ENCODE data around the gene HSPA9. TPM values are rescaled to one million over a fixed set of nuclear protein-coding genes. Genes with fewer than 3 reads are reported as not detected.

HSPA9 gene
- polyA plus RNA-seq, 1 donor from 2014 or later, result 280 TPM

DNA sequence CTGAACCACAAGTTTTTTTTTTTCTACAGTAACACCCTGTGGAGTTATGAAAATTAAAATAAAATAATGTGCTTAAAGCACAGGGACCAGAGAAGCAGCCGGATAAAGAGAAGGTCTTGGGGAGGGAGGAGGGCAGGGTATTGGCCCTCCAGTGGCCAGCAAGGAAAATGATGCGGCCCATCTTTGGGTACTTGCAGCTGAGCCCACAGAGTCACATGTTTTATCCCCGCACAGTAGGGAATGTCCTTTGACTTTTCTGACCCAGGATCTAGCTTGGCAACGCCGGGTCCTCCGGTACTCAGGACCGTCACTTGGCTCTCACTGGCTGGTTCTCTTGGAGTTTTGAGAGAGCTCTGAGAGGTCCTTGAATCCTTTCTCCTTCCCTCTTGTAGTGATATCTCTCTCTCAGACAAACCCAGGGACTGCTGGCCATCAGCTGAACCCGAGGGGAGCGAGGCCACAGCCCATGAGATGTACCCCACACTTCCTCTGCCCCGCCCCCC is 35.3 kb upstream of the HSPA9 start:
- H3F3A ChIP-seq (ENCODE audit: insufficient read depth, low read length, poor library complexity, severe bottlenecking), result peaks cover 4% of the 10 kb centered on the region
- no peaks in the 10 kb centered on the region for H3K9me2 ChIP-seq (ENCODE audit: insufficient read depth, low read length)
- H3K27me3 ChIP-seq (ENCODE audit: insufficient read depth, low read depth, low read length), result no peaks in the 10 kb centered on the region
- H3K9ac ChIP-seq (ENCODE audit: low read length), result peak overlapping the region; percentile 75
- peak overlapping the region; percentile 92 for H2AFZ ChIP-seq (ENCODE audit: low read depth, low read length)
- peak overlapping the region; percentile 93 for H3K27ac ChIP-seq (ENCODE audit: low read length)
- peak overlapping the region; percentile 72 for H3K4me2 ChIP-seq (ENCODE audit: low read length)
- H3K36me3 ChIP-seq (ENCODE audit: insufficient read depth, low read length), result no peaks in the 10 kb centered on the region
- TF ChIP-seq MXI1 (conservative IDR thresholded peaks at IDR 0.05; ENCODE audit: poor library complexity, severe bottlenecking), result no peak
- H3K4me3 ChIP-seq (ENCODE audit: low read length), result peak overlapping the region; percentile 61
- H3K79me2 ChIP-seq (replicated peaks; ENCODE audit: insufficient read depth, low read length), result no peaks in the 10 kb centered on the region
- no peaks in the 10 kb centered on the region for H4K20me1 ChIP-seq (ENCODE audit: insufficient read depth)
- no peaks in the 10 kb centered on the region for H3K9me3 ChIP-seq (ENCODE audit: low read length)

DNA sequence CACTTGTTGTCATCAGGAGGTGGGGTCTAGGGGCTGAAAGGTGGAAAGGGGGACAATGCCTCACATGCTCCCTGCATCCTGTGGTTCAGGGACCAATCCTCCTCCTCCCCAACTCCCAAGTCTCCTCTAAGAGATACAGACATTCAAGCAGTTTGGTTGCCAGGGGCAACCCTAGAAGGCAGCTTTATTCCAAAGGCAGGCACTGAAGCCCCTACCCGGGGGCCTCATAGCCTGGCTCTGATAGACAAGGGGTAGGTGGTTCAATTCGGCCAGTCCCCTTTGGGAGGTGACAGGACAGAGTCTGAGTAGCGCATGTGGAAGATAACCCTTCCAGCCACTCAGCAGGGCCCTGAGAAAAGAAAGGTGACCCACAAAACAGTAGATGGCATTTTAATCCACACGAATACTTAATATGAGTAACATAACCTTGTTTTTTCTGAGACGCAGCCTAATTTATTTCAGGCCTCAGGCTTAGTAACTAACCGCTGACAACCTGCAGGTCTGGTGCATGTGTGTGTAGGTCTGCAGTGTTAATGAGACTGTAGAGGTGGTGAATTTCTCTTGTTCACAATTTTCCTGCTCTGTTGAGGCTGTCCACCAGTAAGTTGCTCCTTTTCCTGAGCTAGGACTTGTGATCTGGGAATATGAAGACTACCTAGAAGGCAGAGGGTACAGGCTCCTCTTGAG is 31.3 kb upstream of the HSPA9 start:
- H2AFZ ChIP-seq (ENCODE audit: low read depth, low read length), result peak overlapping the region; percentile 67
- peak overlapping the region; percentile 76 for H3K27ac ChIP-seq (ENCODE audit: low read length)
- TF ChIP-seq, protein P1, sequence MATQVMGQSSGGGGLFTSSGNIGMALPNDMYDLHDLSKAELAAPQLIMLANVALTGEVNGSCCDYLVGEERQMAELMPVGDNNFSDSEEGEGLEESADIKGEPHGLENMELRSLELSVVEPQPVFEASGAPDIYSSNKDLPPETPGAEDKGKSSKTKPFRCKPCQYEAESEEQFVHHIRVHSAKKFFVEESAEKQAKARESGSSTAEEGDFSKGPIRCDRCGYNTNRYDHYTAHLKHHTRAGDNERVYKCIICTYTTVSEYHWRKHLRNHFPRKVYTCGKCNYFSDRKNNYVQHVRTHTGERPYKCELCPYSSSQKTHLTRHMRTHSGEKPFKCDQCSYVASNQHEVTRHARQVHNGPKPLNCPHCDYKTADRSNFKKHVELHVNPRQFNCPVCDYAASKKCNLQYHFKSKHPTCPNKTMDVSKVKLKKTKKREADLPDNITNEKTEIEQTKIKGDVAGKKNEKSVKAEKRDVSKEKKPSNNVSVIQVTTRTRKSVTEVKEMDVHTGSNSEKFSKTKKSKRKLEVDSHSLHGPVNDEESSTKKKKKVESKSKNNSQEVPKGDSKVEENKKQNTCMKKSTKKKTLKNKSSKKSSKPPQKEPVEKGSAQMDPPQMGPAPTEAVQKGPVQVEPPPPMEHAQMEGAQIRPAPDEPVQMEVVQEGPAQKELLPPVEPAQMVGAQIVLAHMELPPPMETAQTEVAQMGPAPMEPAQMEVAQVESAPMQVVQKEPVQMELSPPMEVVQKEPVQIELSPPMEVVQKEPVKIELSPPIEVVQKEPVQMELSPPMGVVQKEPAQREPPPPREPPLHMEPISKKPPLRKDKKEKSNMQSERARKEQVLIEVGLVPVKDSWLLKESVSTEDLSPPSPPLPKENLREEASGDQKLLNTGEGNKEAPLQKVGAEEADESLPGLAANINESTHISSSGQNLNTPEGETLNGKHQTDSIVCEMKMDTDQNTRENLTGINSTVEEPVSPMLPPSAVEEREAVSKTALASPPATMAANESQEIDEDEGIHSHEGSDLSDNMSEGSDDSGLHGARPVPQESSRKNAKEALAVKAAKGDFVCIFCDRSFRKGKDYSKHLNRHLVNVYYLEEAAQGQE (IDR thresholded peaks at IDR 0.05; ENCODE audit: borderline replicate concordance), result peak; percentile 41
- no peak for TF ChIP-seq RAD21 (conservative IDR thresholded peaks at IDR 0.05)
- peak; percentile 38 for TF ChIP-seq EP300 (conservative IDR thresholded peaks at IDR 0.05; ENCODE audit: poor library complexity, severe bottlenecking)
- no peak for TF ChIP-seq CTCF (IDR thresholded peaks at IDR 0.05; ENCODE audit: poor library complexity, severe bottlenecking)

DNA sequence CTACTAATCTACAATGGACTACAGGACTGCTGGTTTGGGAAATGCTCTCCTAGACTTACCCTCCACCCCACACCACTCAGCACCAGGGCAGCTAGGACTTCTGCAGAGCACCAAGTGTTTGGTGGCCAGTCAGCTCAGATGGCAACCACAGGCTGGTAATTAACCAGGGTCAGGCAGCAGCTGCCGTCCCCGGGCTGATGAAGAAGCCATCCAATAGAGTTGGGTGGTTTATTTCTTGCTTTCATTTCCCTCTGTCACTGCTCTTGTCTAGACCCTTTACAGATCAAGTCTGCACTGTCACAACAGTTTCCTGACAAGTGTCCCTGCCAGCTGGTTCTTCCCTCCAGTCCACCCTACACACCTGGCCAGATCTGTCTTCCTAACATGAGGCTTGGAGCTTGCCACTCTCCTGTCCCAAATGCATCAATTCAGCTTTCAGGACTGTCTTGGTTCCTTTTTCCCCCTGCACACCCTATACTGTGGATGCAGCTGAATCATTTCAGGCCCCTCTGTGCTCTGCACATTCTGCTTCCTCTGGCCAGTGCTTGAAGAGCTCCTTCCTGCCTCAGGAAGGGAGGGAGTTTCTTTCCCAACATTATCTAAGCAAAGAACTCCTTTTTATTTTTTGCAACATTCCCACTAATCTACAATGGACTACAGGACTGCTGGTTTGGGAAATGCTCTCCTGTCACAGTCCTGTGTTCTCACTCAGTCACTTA is 30.2 kb upstream of the HSPA9 start:
- Histone ChIP-seq H4K20me1 (ENCODE audit: insufficient read depth) (no peaks in the 10 kb centered on the region), H3K9me3 (ENCODE audit: low read length) (no peaks in the 10 kb centered on the region), H3K9ac (ENCODE audit: low read length) (peak overlapping the region; percentile 57), H3K4me3 (ENCODE audit: low read length) (no peak overlapping the region), H3K79me2 (replicated peaks; ENCODE audit: insufficient read depth, low read length) (no peaks in the 10 kb centered on the region), H3K27me3 (ENCODE audit: insufficient read depth, low read depth, low read length) (no peaks in the 10 kb centered on the region), H3K9me2 (ENCODE audit: insufficient read depth, low read length) (no peaks in the 10 kb centered on the region), H3F3A (ENCODE audit: insufficient read depth, low read length, poor library complexity, severe bottlenecking) (peaks cover 4% of the 10 kb centered on the region), H3K36me3 (ENCODE audit: insufficient read depth, low read length) (no peaks in the 10 kb centered on the region), H3K27ac (ENCODE audit: low read length) (peak overlapping the region; percentile 76), H3K4me2 (ENCODE audit: low read length) (no peak overlapping the region), H2AFZ (ENCODE audit: low read depth, low read length) (no peak overlapping the region)
- TF ChIP-seq EP300 (conservative IDR thresholded peaks at IDR 0.05; ENCODE audit: poor library complexity, severe bottlenecking) (no peak), CTCF (IDR thresholded peaks at IDR 0.05; ENCODE audit: poor library complexity, severe bottlenecking) (no peak), SMC3 (conservative IDR thresholded peaks at IDR 0.05; ENCODE audit: poor library complexity) (no peak), EZH2 (IDR thresholded peaks at IDR 0.05; ENCODE audit: borderline replicate concordance, insufficient read depth, low read length, poor library complexity, severe bottlenecking) (no peak), RAD21 (conservative IDR thresholded peaks at IDR 0.05) (no peak), MXI1 (conservative IDR thresholded peaks at IDR 0.05; ENCODE audit: poor library complexity, severe bottlenecking) (no peak)
- TF ChIP-seq, protein P1 (IDR thresholded peaks at IDR 0.05; ENCODE audit: borderline replicate concordance), result no peak

More for the DNA sequence above, 31.3 kb upstream of the HSPA9 start:
- H3K9me3 ChIP-seq (ENCODE audit: low read length), result no peaks in the 10 kb centered on the region
- H3K79me2 ChIP-seq (replicated peaks; ENCODE audit: insufficient read depth, low read length), result no peaks in the 10 kb centered on the region
- H3K9ac ChIP-seq (ENCODE audit: low read length), result peak overlapping the region; percentile 57
- H3K4me3 ChIP-seq (ENCODE audit: low read length), result peak overlapping the region; percentile 43
- no peaks in the 10 kb centered on the region for H3K9me2 ChIP-seq (ENCODE audit: insufficient read depth, low read length)
- no peaks in the 10 kb centered on the region for H4K20me1 ChIP-seq (ENCODE audit: insufficient read depth)
- H3K27me3 ChIP-seq (ENCODE audit: insufficient read depth, low read depth, low read length), result no peaks in the 10 kb centered on the region
- H3F3A ChIP-seq (ENCODE audit: insufficient read depth, low read length, poor library complexity, severe bottlenecking), result peaks cover 4% of the 10 kb centered on the region
- no peaks in the 10 kb centered on the region for H3K36me3 ChIP-seq (ENCODE audit: insufficient read depth, low read length)
- H3K4me2 ChIP-seq (ENCODE audit: low read length), result peak overlapping the region; percentile 45

Data from neural cell (in vitro differentiated cells).